ENCODE measurements around the gene LDB2. TPM values are rescaled to one million over a fixed set of nuclear protein-coding genes. Genes with fewer than 3 reads are reported as not detected.

Gene LDB2
- total RNA-seq, 4 donors from 2014 or later: 7.0 to 26.4 (median 18.1) TPM

- no peak overlapping the region for H3K4me3 ChIP-seq
- in situ Hi-C loops (cut with MboI; ENCODE audit: low sequenced_read_pairs in 4 of 4) (no loop called here), intact Hi-C loops (cut with DNase I; ENCODE audit: low total_unique reads) (no loop called here)
- no peaks in the 10 kb centered on the region for H3K4me1 ChIP-seq
- no peaks in the 10 kb centered on the region for H3K36me3 ChIP-seq
- no peak for TF ChIP-seq CTCF (IDR thresholded peaks at IDR 0.05 in 4 of 5, conservative IDR thresholded peaks at IDR 0.05 in 1 of 5)
- H3K27ac ChIP-seq: no peak overlapping the region
- H3K9me3 ChIP-seq: no peaks in the 10 kb centered on the region
- ATAC-seq (no peak), DNase-seq (no peak)
- H3K27me3 ChIP-seq: no peaks in the 10 kb centered on the region
These were observed 215.5 kb downstream of the LDB2 start for GRCh38 chr4:16682975-16683374.

- in situ Hi-C loops (cut with MboI; ENCODE audit: low sequenced_read_pairs in 4 of 4) (no loop called here), intact Hi-C loops (cut with DNase I; ENCODE audit: low total_unique reads) (no loop called here)
- no peak overlapping the region for H3K4me3 ChIP-seq
- H3K9me3 ChIP-seq: no peaks in the 10 kb centered on the region
- H3K27me3 ChIP-seq: no peaks in the 10 kb centered on the region
- peaks cover 0 to 5% of the 10 kb centered on the region in 2 donors for H3K4me1 ChIP-seq
- no peak for DNase-seq
- H3K36me3 ChIP-seq: no peaks in the 10 kb centered on the region
- no peak for ATAC-seq
- TF ChIP-seq POLR2A (IDR thresholded peaks at IDR 0.05): no peak
- TF ChIP-seq CTCF (IDR thresholded peaks at IDR 0.05 in 4 of 5, conservative IDR thresholded peaks at IDR 0.05 in 1 of 5): no peak
- H3K27ac ChIP-seq: no peak overlapping the region
These were observed 221.2 kb downstream of the LDB2 start for GRCh38 chr4:16677001-16677944.

GRCh38 chr4:16676230-16676770 is 222.1 kb downstream of the LDB2 start:
- DNase-seq: no peak

GRCh38 chr4:16674082-16674481 is 224.4 kb downstream of the LDB2 start:
- intact Hi-C loops (cut with DNase I; ENCODE audit: low total_unique reads): no loop called here
- Histone ChIP-seq H3K9me3 (no peaks in the 10 kb centered on the region), H3K27me3 (no peaks in the 10 kb centered on the region), H3K4me1 (peaks cover 0 to 5% of the 10 kb centered on the region in 2 donors), H3K4me3 (no peak overlapping the region), H3K36me3 (no peaks in the 10 kb centered on the region), H3K27ac (no peak overlapping the region)
- TF ChIP-seq CTCF (IDR thresholded peaks at IDR 0.05 in 4 of 5, conservative IDR thresholded peaks at IDR 0.05 in 1 of 5): no peak
- no peak for TF ChIP-seq POLR2A (IDR thresholded peaks at IDR 0.05)
- ATAC-seq (no peak), DNase-seq (no peak)
- in situ Hi-C loops (cut with MboI; ENCODE audit: low sequenced_read_pairs in 4 of 4): no loop called here

More at GRCh38 chr4:16676230-16676770, 222.1 kb downstream of the LDB2 start:
- TF ChIP-seq CTCF (IDR thresholded peaks at IDR 0.05 in 4 of 5, conservative IDR thresholded peaks at IDR 0.05 in 1 of 5) (no peak), POLR2A (IDR thresholded peaks at IDR 0.05) (no peak)
- intact Hi-C loops (cut with DNase I; ENCODE audit: low total_unique reads): no loop called here
- ATAC-seq: no peak
- H3K27ac ChIP-seq: no peak overlapping the region
- no peaks in the 10 kb centered on the region for H3K9me3 ChIP-seq
- H3K36me3 ChIP-seq: no peaks in the 10 kb centered on the region
- in situ Hi-C loops (cut with MboI; ENCODE audit: low sequenced_read_pairs in 4 of 4): no loop called here
- H3K4me1 ChIP-seq: peaks cover 0 to 5% of the 10 kb centered on the region in 2 donors
- no peaks in the 10 kb centered on the region for H3K27me3 ChIP-seq
- no peak overlapping the region for H3K4me3 ChIP-seq
